PC-3 (cell line): Measurements from ENCODE around the gene ABLIM1.

ENCODE experiments used
- CTCF ChIP-seq: fragments of 300-600 bp; sonication (generic); conservative IDR thresholded peaks from 2 replicates; pipeline ENCODE4 v1.5.1; 2017; ENCODE audit warnings: antibody characterized with exemption, low read depth, mild to moderate bottlenecking, low read length
- EZH2 ChIP-seq: fragments of 300-600 bp; sonication (generic); IDR thresholded peaks from one replicate; pipeline ENCODE4 v1.6.1; 2017; ENCODE audit warnings: antibody characterized with exemption, mild to moderate bottlenecking, low read length; ENCODE audit not compliant: unreplicated experiment
- EZH2phosphoT487 ChIP-seq: fragments of 300-600 bp; sonication (generic); IDR thresholded peaks from 2 replicates; pipeline ENCODE4 v1.6.1; 2018; ENCODE audit warnings: mild to moderate bottlenecking, antibody characterized with exemption, low read length, borderline replicate concordance

- TF ChIP-seq CTCF: no peak
- no peak for TF ChIP-seq EZH2
- no peak for TF ChIP-seq EZH2phosphoT487
Observed at GRCh38 chr10:114511881-114512280, 146.2 kb downstream of the ABLIM1 start.
